Osteoblast (primary cell): ENCODE results near the gene SPACA6. TPM values are rescaled to one million over a fixed set of nuclear protein-coding genes. Genes with fewer than 3 reads are reported as not detected.
A peak's percentile ranks its signal among the peaks of the same experiment; 100 is the strongest.

ENCODE experiments used
- DNase-seq: peaks from one replicate; pipeline ENCODE4 v3.0.0; 2011; ENCODE audit warnings: low spot score, mixed read lengths; ENCODE audit not compliant: insufficient read length; ENCODE audit errors: missing footprints
- H2AFZ ChIP-seq: 2 replicates; pipeline ENCODE4 v1.6.0; 2011; ENCODE audit warnings: mild to moderate bottlenecking, low read length
- H3K27ac ChIP-seq: 2 replicates; pipeline ENCODE4 v1.5.1; 2011; ENCODE audit warnings: mild to moderate bottlenecking, low read depth, low read length, moderate library complexity
- H3K27me3 ChIP-seq: 2 replicates; pipeline ENCODE4 v1.6.0; 2012; ENCODE audit warnings: mild to moderate bottlenecking, control low read depth, inconsistent platforms, low read length, moderate library complexity; ENCODE audit not compliant: insufficient read depth
- H3K36me3 ChIP-seq: 2 replicates; pipeline ENCODE4 v1.5.1; 2011; ENCODE audit warnings: mild to moderate bottlenecking, low read length, control low read depth, moderate library complexity; ENCODE audit not compliant: insufficient read depth
- H3K4me1 ChIP-seq: 2 replicates; pipeline ENCODE4 v1.5.1; 2011; ENCODE audit warnings: mild to moderate bottlenecking, low read length, control low read depth, moderate library complexity; ENCODE audit not compliant: insufficient read depth
- H3K4me2 ChIP-seq: 2 replicates; pipeline ENCODE4 v1.6.0; 2011; ENCODE audit warnings: mild to moderate bottlenecking, low read length; ENCODE audit not compliant: insufficient read depth
- H3K4me3 ChIP-seq: fragments of 200-600 bp; sonication (generic); 3 replicates; pipeline ENCODE4 v1.5.1; 2012; ENCODE audit warnings: mild to moderate bottlenecking, low read length, inconsistent platforms; ENCODE audit not compliant: insufficient read depth
- H3K79me2 ChIP-seq: 2 replicates; pipeline ENCODE4 v1.6.0; 2012; ENCODE audit warnings: mild to moderate bottlenecking, low read length, control low read depth, inconsistent platforms; ENCODE audit not compliant: insufficient read depth
- H3K9me3 ChIP-seq: 2 replicates; pipeline ENCODE4 v1.5.1; 2011; ENCODE audit warnings: low read depth, low read length, control low read depth
- H4K20me1 ChIP-seq: 2 replicates; pipeline ENCODE4 v1.6.0; 2012; ENCODE audit warnings: mild to moderate bottlenecking, low read length, control low read depth; ENCODE audit not compliant: insufficient read depth
- CTCF ChIP-seq: IDR thresholded peaks from 2 replicates; pipeline ENCODE4 v1.5.1; 2011; ENCODE audit warnings: mild to moderate bottlenecking, low read depth, low read length, moderate library complexity; ENCODE audit errors: extremely low read depth
- total RNA-seq: library from RNA; depleted of rRNA; stranded (reverse); fragments of >200 nt; gene quantifications from 2 replicates; pipeline ENCODE4 v1.2.3, GENCODE V29; 2012

Gene SPACA6
- total RNA-seq, 1 donor = 12.7 TPM

GRCh38 chr19:51726049-51726448 is 32.9 kb downstream of the SPACA6 start:
- peak; percentile 97 for DNase-seq
- no peaks in the 10 kb centered on the region for H3K27me3 ChIP-seq
- H2AFZ ChIP-seq = no peak overlapping the region
- H3K9me3 ChIP-seq = no peaks in the 10 kb centered on the region
- H3K4me1 ChIP-seq = peaks cover 39% of the 10 kb centered on the region
- no peaks in the 10 kb centered on the region for H3K36me3 ChIP-seq
- TF ChIP-seq CTCF = no peak
- H3K4me2 ChIP-seq = peak overlapping the region; percentile 23
- no peaks in the 10 kb centered on the region for H4K20me1 ChIP-seq
- no peak overlapping the region for H3K4me3 ChIP-seq
- peaks cover 22% of the 10 kb centered on the region for H3K79me2 ChIP-seq
- peak overlapping the region; percentile 87 for H3K27ac ChIP-seq

- Histone ChIP-seq H3K4me3 (peak overlapping the region; percentile 33), H3K36me3 (no peaks in the 10 kb centered on the region)
Observed at GRCh38 chr19:51727349-51727880, 34.3 kb downstream of the SPACA6 start.

GRCh38 chr19:51729781-51730180 is 36.7 kb downstream of the SPACA6 start:
- H3K4me1 ChIP-seq = peaks cover 32% of the 10 kb centered on the region
- peak; percentile 93 for DNase-seq
- peak overlapping the region; percentile 68 for H2AFZ ChIP-seq
- no peaks in the 10 kb centered on the region for H3K79me2 ChIP-seq
- H3K27ac ChIP-seq = peak overlapping the region; percentile 76
- no peaks in the 10 kb centered on the region for H3K9me3 ChIP-seq
- peak overlapping the region; percentile 24 for H3K4me2 ChIP-seq
- TF ChIP-seq CTCF = no peak
- H3K36me3 ChIP-seq = no peaks in the 10 kb centered on the region
- no peaks in the 10 kb centered on the region for H3K27me3 ChIP-seq
- no peaks in the 10 kb centered on the region for H4K20me1 ChIP-seq
- no peak overlapping the region for H3K4me3 ChIP-seq

More at GRCh38 chr19:51727349-51727880, 34.3 kb downstream of the SPACA6 start:
- Histone ChIP-seq H3K4me1 (peaks cover 39% of the 10 kb centered on the region), H3K27me3 (no peaks in the 10 kb centered on the region), H3K79me2 (peaks cover 12% of the 10 kb centered on the region), H3K27ac (peak overlapping the region; percentile 83), H2AFZ (no peak overlapping the region), H3K9me3 (no peaks in the 10 kb centered on the region), H3K4me2 (peak overlapping the region; percentile 57), H4K20me1 (no peaks in the 10 kb centered on the region)
- peak; percentile 95 for DNase-seq
- TF ChIP-seq CTCF = no peak

- TF ChIP-seq CTCF = no peak
- H3K4me1 ChIP-seq = peaks cover 33% of the 10 kb centered on the region
- no peak overlapping the region for H3K27ac ChIP-seq
- H4K20me1 ChIP-seq = no peaks in the 10 kb centered on the region
- H2AFZ ChIP-seq = no peak overlapping the region
- H3K4me2 ChIP-seq = no peak overlapping the region
- no peaks in the 10 kb centered on the region for H3K27me3 ChIP-seq
- H3K36me3 ChIP-seq = no peaks in the 10 kb centered on the region
- H3K9me3 ChIP-seq = no peaks in the 10 kb centered on the region
- peak; percentile 65 for DNase-seq
- no peaks in the 10 kb centered on the region for H3K79me2 ChIP-seq
- no peak overlapping the region for H3K4me3 ChIP-seq
Observed at GRCh38 chr19:51733742-51734522, 40.8 kb downstream of the SPACA6 start.
